Fibroblast of skin of abdomen (primary cell): ENCODE results near the gene CEP250.

Experiments used
- DNase-seq: peaks from one replicate; pipeline ENCODE4 v3.0.0-alpha.2; 2013

CEP250 gene

DNA sequence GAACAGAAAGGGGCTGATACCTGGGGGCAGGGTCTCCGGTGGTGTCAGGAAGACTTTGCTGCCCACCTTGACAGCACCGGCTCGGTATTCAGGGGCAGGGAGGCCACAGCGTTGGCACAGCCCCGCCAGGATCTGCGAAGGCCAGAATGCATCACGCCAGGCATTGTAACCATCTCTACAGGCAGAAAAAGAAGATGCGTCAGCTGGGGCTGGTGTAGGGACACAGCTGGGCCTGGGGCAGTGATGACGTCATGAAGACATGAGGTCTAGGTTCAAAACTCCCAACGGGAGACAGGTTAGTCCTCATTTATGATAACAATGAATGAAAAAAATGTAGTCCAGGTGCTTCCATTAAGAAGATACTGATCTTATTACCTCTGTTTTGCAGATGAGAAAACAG, 108.4 kb downstream of the CEP250 start:
- DNase-seq: no peak

DNA sequence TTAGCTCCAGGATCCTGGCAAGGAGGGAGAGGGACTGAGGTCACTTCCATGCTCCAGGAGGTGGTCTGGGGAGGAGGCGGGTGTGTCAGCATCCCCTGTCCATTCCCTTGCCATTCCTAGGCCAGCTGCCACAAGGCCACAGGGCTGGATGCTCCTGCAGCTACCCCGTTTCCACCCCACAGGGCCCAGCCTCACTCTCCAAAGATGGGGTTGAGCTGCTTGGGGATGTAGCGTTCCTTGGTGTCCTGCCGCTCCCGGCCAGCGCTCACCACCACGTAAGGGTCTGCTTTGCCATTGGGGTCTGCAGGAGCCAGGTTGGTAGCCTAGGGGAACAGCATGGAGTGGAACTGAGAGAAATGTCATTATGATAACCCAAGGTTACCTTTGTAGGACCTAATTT, 109.5 kb downstream of the CEP250 start:
- no peak for DNase-seq

DNA sequence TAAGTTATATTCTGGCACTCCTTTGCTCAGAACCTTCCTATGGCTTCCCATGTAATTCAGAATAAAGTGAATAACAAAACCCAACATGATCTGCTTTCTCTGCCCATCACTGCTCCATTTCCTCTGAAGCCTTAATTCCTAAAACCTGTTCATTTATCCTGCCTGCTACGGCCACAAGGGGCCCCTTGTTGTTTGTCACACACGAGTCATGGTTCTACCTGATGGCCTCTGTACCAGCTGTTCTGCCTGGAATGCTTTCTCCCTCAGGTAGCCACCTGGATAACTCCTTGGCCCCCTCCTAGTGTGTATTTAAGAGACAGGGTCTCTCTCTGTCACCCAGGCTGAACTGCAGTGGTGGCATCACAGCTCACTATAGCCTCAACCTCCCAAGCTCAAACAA, 113.2 kb downstream of the CEP250 start:
- no peak for DNase-seq
